AG04449 (cell line): Measurements from ENCODE around the gene TMEM263.

Experiments
- CTCF ChIA-PET: fragments of 350-600 bp; formaldehyde crosslinking; extraction: SDS; loops from one replicate; lab custom pipeline; 2021; ENCODE audit warnings: antibody characterized with exemption; lab: Yijun Ruan, JAX
- POLR2A ChIA-PET: fragments of 400-600, 350-600 bp; formaldehyde crosslinking; extraction: SDS; loops from one replicate; lab custom pipeline; 2020; ENCODE audit warnings: antibody characterized with exemption, inconsistent platforms; lab: Yijun Ruan, JAX
- DNase-seq: peaks from one replicate; pipeline ENCODE4 v3.0.0-alpha.2; 2010; ENCODE audit warnings: low read depth, low spot score
- H3K4me3 ChIP-seq: 2 replicates; pipeline ENCODE4 v1.5.1; 2011; ENCODE audit warnings: low read depth, mild to moderate bottlenecking, control low read depth, low read length
- CTCF ChIP-seq: IDR thresholded peaks from one replicate; pipeline ENCODE4 v1.5.1; 2011; ENCODE audit warnings: mild to moderate bottlenecking, moderate library complexity, low read length, control low read depth, inconsistent platforms; ENCODE audit not compliant: insufficient read depth; ENCODE audit errors: missing control alignments

The TMEM263 gene

GRCh38 chr12:106978035-106978800, 22.5 kb downstream of the TMEM263 start:
- no peak overlapping the region for H3K4me3 ChIP-seq
- no peak for TF ChIP-seq CTCF
- ChIA-PET CTCF (interaction anchor here (0.8 to 1.3 kb wide), 3 partner anchors 8 to 114 kb away, joined by 3 read pairs; partner anchors contain the start of gene MTERF2), POLR2A (interaction anchor here (0.6 to 1.4 kb wide), 2 partner anchors 8 to 462 kb away, joined by 3 to 5 read pairs; partner anchors contain the start of gene MTERF2)
- no peak for DNase-seq

GRCh38 chr12:106980944-106981343, 25.2 kb downstream of the TMEM263 start:
- no peak for DNase-seq
- ChIA-PET CTCF (interaction anchor here (1.0 to 1.4 kb wide), 2 partner anchors 23 to 124 kb away, joined by 3 read pairs; no protein-coding TSS in a partner anchor), POLR2A (interaction anchor here (0.7 kb wide), 2 partner anchors 15 to 25 kb away, joined by 3 read pairs; partner anchors contain the start of gene TMEM263)
- no peak overlapping the region for H3K4me3 ChIP-seq
- TF ChIP-seq CTCF: no peak

GRCh38 chr12:106981788-106982187, 26.1 kb downstream of the TMEM263 start:
- TF ChIP-seq CTCF: no peak
- DNase-seq: no peak
- ChIA-PET POLR2A (no interaction called here), CTCF (interaction anchor here (1.0 to 1.4 kb wide), 2 partner anchors 24 to 123 kb away, joined by 3 read pairs; no protein-coding TSS in a partner anchor)
- H3K4me3 ChIP-seq: no peak overlapping the region

- H3K4me3 ChIP-seq: no peak overlapping the region
- DNase-seq: no peak
- ChIA-PET POLR2A (no interaction called here), CTCF (no interaction called here)
- no peak for TF ChIP-seq CTCF
Measured at GRCh38 chr12:106982229-106982628, 26.5 kb downstream of the TMEM263 start.

GRCh38 chr12:106984588-106985137, 29.0 kb downstream of the TMEM263 start:
- no peak for DNase-seq
- CTCF ChIA-PET: interaction anchor here (1.4 kb wide), 1 partner anchor 19 kb away, joined by 4 read pairs; no protein-coding TSS in a partner anchor

More at GRCh38 chr12:106984588-106985137, 29.0 kb downstream of the TMEM263 start:
- no peak for TF ChIP-seq CTCF
- no peak overlapping the region for H3K4me3 ChIP-seq
- POLR2A ChIA-PET: interaction anchor here (1.0 to 1.1 kb wide), 2 partner anchors 15 to 28 kb away, joined by 3 read pairs; no protein-coding TSS in a partner anchor
